Measurements from ENCODE around the gene SREK1IP1.
"Not testable (repeated sequence)": the region's sequence is repeated elsewhere in the genome, so short reads cannot be mapped to it uniquely, and the experiment has no call there.

The SREK1IP1 gene

GRCh38 chr5:64749385-64749784 lies 19.1 kb downstream of the SREK1IP1 start:
- H3K4me3 ChIP-seq (replicated peaks; ENCODE audit: low read depth, low read length) = no peak overlapping the region
- TF ChIP-seq CTCF (IDR thresholded peaks at IDR 0.05; ENCODE audit: low read depth, low read length, missing control alignments) = no peak
- DNase-seq (ENCODE audit: extremely low read depth, low read depth) = no peak

- no peak for DNase-seq (ENCODE audit: extremely low read depth, low read depth)
- no peak overlapping the region for H3K4me3 ChIP-seq (replicated peaks; ENCODE audit: low read depth, low read length)
- no peak for TF ChIP-seq CTCF (IDR thresholded peaks at IDR 0.05; ENCODE audit: low read depth, low read length, missing control alignments)
Observed at GRCh38 chr5:64746446-64746845, 22.0 kb downstream of the SREK1IP1 start.

DNA sequence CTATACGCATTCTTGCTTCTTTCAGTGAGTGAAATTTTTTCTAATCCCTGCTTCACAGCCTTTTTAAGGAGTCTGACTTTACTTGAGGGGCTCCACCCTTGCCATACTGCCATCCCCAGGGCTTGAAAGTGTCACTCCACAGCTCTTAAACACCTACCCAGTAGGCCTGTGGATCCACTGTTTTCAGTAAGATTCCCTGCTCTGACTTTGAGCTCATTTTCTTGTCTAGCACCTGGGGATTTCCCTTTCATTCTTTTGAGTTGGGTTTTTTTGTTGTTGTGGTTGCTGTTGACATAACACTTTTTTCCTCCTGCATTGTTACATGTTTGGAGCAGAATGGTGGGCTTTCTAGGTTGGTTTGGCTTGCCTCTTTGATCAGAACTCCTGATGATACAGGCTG lies 23.6 kb downstream of the SREK1IP1 start:
- H3K4me3 ChIP-seq (replicated peaks; ENCODE audit: low read depth, low read length) = no peak overlapping the region
- no peak for TF ChIP-seq CTCF (IDR thresholded peaks at IDR 0.05; ENCODE audit: low read depth, low read length, missing control alignments)
- no peak for DNase-seq (ENCODE audit: extremely low read depth, low read depth)

DNA sequence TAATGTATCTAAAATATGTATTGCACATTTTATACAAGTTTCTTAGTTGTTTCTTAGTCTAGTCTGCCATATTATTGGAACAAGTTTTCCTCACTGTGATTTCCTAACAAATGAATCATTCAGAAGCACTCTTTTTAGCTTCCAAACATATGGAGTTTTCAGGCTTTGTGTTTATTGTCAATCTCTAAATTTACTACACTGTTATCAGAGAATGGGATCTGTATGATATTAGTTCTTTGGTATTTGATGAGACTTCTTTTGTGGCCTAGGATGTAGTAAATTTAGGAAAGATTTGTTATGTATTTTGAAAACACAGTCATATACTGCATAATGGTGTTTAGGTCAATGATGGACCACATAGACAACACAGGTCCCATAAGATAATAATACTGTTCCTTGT lies 25.7 kb downstream of the SREK1IP1 start:
- H3K4me3 ChIP-seq (replicated peaks; ENCODE audit: low read depth, low read length) = no peak overlapping the region
- TF ChIP-seq CTCF (IDR thresholded peaks at IDR 0.05; ENCODE audit: low read depth, low read length, missing control alignments) = no peak
- DNase-seq (ENCODE audit: extremely low read depth, low read depth) = no peak

DNA sequence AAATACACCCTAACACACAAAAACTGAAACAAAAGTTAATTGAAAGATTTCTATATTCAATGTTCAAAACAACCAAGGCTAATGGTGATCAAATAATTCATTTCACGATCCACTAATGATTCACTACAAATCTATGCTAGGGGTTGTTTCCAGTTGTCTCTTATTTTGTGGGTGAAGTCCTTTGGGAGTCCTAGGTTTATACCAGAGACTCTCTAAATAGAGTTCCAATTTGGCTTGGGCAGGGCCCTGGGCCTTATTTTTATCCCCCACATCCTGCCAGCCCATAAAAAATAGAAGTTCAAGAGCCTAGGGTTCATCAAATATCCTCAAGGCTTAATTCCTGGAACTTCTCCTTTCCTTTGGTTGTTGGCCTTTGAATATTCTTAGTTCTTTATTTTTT lies 26.1 kb downstream of the SREK1IP1 start:
- no peak for TF ChIP-seq CTCF (IDR thresholded peaks at IDR 0.05; ENCODE audit: low read depth, low read length, missing control alignments)
- no peak overlapping the region for H3K4me3 ChIP-seq (replicated peaks; ENCODE audit: low read depth, low read length)
- no peak for DNase-seq (ENCODE audit: extremely low read depth, low read depth)

GRCh38 chr5:64727150-64727549 lies 41.3 kb downstream of the SREK1IP1 start:
- DNase-seq (ENCODE audit: extremely low read depth, low read depth) = no peak
- TF ChIP-seq CTCF (IDR thresholded peaks at IDR 0.05; ENCODE audit: low read depth, low read length, missing control alignments) = no peak
- no peak overlapping the region for H3K4me3 ChIP-seq (replicated peaks; ENCODE audit: low read depth, low read length)

DNA sequence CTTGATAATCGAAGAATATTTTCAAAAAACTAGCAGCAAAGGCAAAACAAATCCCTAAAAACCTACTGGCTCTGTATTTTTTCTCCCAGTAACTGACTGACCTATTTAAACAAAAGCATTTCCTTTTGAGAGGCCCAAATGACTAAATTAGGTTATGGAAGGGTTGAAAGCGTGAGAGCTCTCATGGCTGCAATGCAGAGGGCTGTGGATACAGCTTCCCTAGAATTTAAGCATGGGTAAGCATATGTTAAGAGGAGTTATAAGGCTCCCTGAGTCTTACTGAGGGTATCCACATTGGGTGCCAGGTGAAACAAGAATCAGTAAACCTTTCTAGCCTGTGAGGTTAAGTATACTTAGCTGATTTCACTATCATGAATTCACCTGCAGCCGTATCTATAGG lies 45.9 kb downstream of the SREK1IP1 start:
- DNase-seq (ENCODE audit: extremely low read depth, low read depth) = no peak
- TF ChIP-seq CTCF (IDR thresholded peaks at IDR 0.05; ENCODE audit: low read depth, low read length, missing control alignments) = no peak
- no peak overlapping the region for H3K4me3 ChIP-seq (replicated peaks; ENCODE audit: low read depth, low read length)

GRCh38 chr5:64714495-64714894 lies 54.0 kb downstream of the SREK1IP1 start:
- DNase-seq (ENCODE audit: extremely low read depth, low read depth); H3K4me3 ChIP-seq (replicated peaks; ENCODE audit: low read depth, low read length): not testable (repeated sequence)
